GM12878 (cell line): ENCODE results near the gene FRAS1. TPM values are rescaled to one million over a fixed set of nuclear protein-coding genes. Genes with fewer than 3 reads are reported as not detected.

Source experiments
- ATAC-seq: fragments of 200-7000 bp; cut with Tn5 transposase; 3 replicates; pipeline ENCODE4 v1.9.1; 2020; ENCODE audit warnings: mild to moderate bottlenecking, moderate library complexity
- BruUV-seq: library from RNA; stranded (reverse); fragments of 400-500 nt; replicated peaks from 2 replicates; lab custom pipeline; 2021; lab: Mats Ljungman, UMichigan
- CTCF ChIA-PET: fragments of 300-600 bp; sonication (Branson Sonifier 250); formaldehyde crosslinking; extraction: SDS; loops from one replicate; lab custom pipeline; 2021; ENCODE audit warnings: inconsistent platforms; lab: Yijun Ruan, JAX
- POLR2A ChIA-PET: fragments of 350-600 bp; formaldehyde crosslinking; extraction: SDS; loops from one replicate; lab custom pipeline; 2021; ENCODE audit warnings: inconsistent platforms; lab: Charles Lee
- RAD21 ChIA-PET: fragments of 300-600 bp; sonication (Branson Sonifier 250); formaldehyde crosslinking; loops from one replicate; lab custom pipeline; 2023; ENCODE audit warnings: antibody characterized with exemption; ENCODE audit not compliant: unreplicated experiment; lab: Charles Lee
- SMC1A ChIA-PET: fragments of 300-600 bp; sonication (Branson Sonifier 250); formaldehyde crosslinking; loops from one replicate; lab custom pipeline; 2023; ENCODE audit not compliant: unreplicated experiment, uncharacterized antibody; lab: Charles Lee
- DNase-seq: peaks from one replicate; pipeline ENCODE4 v3.0.0-alpha.2; 2011; ENCODE audit warnings: low read depth, low spot score
- FAIRE-seq: peaks from 3 replicates; lab custom pipeline; 2011; peaks lifted over from hg19 to GRCh38; lab: Jason Lieb, UNC
- H2AFZ ChIP-seq: 2 replicates; pipeline ENCODE4 v1.6.0; 2011; ENCODE audit warnings: low read depth, low read length, control low read depth; ENCODE audit not compliant: control insufficient read depth
- H3K27ac ChIP-seq: 2 replicates; pipeline ENCODE4 v1.5.1; 2011; ENCODE audit warnings: control low read depth; ENCODE audit not compliant: control insufficient read depth, insufficient read depth
- H3K27me3 ChIP-seq, 2 experiments: replicated peaks in 1 of 2; 2 replicates each; pipeline versions ENCODE4 v1.6.0 to v1.6.1; 2011; ENCODE audit warnings: low read length in 1 of 2; ENCODE audit not compliant: control insufficient read depth in 2 of 2, insufficient read depth in 2 of 2
- H3K36me3 ChIP-seq, 2 experiments: 2 replicates each; pipeline ENCODE4 v1.5.1; 2011; ENCODE audit warnings: low read length in 1 of 2; ENCODE audit not compliant: control insufficient read depth in 2 of 2, insufficient read depth in 2 of 2
- H3K4me1 ChIP-seq: 2 replicates; pipeline ENCODE4 v1.6.1; 2011; ENCODE audit warnings: mild to moderate bottlenecking, low read length, moderate library complexity, mixed read lengths; ENCODE audit not compliant: control insufficient read depth, insufficient read depth
- H3K4me2 ChIP-seq: 2 replicates; pipeline ENCODE4 v1.6.0; 2011; ENCODE audit warnings: control low read depth; ENCODE audit not compliant: control insufficient read depth, insufficient read depth
- H3K4me3 ChIP-seq: fragments of 200-600 bp; sonication (generic); 2 replicates; pipeline ENCODE4 v1.5.1; 2016
- H3K79me2 ChIP-seq: 2 replicates; pipeline ENCODE4 v1.6.0; 2011; ENCODE audit warnings: low read length; ENCODE audit not compliant: control insufficient read depth, insufficient read depth
- H3K9ac ChIP-seq: 2 replicates; pipeline ENCODE4 v1.8.0; 2011; ENCODE audit warnings: low read length, control low read depth, mixed read lengths; ENCODE audit not compliant: control insufficient read depth, insufficient read depth
- H3K9me3 ChIP-seq: replicated peaks from 3 replicates; pipeline ENCODE4 v1.5.1; 2011; ENCODE audit warnings: mild to moderate bottlenecking, low read length; ENCODE audit not compliant: control insufficient read depth, insufficient read depth
- H4K20me1 ChIP-seq: 2 replicates; pipeline ENCODE4 v1.6.0; 2011; ENCODE audit not compliant: control insufficient read depth, insufficient read depth
- CHD2 ChIP-seq: IDR thresholded peaks from 2 replicates; pipeline ENCODE4 v1.6.1; 2011; ENCODE audit warnings: low read depth, low read length, improper control_type of control experiment, borderline replicate concordance
- GABPA ChIP-seq: IDR thresholded peaks from 2 replicates; pipeline ENCODE4 v1.6.1; 2014; ENCODE audit warnings: antibody characterized with exemption, low read depth, mild to moderate bottlenecking, inconsistent platforms
- IKZF2 ChIP-seq, 2 experiments: fragments of 450-650 bp; IDR thresholded peaks; 2 replicates each; pipeline ENCODE4 v1.6.1; 2017; ENCODE audit warnings: mild to moderate bottlenecking in 2 of 2, moderate library complexity in 2 of 2
- JUNB ChIP-seq: IDR thresholded peaks from 2 replicates; pipeline ENCODE4 v1.6.1; 2016; ENCODE audit warnings: antibody characterized with exemption, mild to moderate bottlenecking
- LARP7 ChIP-seq: fragments of 450-650 bp; IDR thresholded peaks from 2 replicates; pipeline ENCODE4 v1.6.1; 2017; ENCODE audit warnings: mild to moderate bottlenecking
- MEF2B ChIP-seq: fragments of 450-650 bp; IDR thresholded peaks from 2 replicates; pipeline ENCODE4 v1.6.1; 2018; ENCODE audit warnings: mild to moderate bottlenecking, moderate library complexity; ENCODE audit not compliant: partially characterized antibody, poor library complexity, severe bottlenecking
- NFYA ChIP-seq: IDR thresholded peaks from 2 replicates; pipeline ENCODE4 v1.6.1; 2011; ENCODE audit warnings: low read depth, mild to moderate bottlenecking, low read length, improper control_type of control experiment, borderline replicate concordance
- POLR2AphosphoS2 ChIP-seq: IDR thresholded peaks from 2 replicates; pipeline ENCODE4 v1.6.1; 2011; ENCODE audit warnings: low read depth, mild to moderate bottlenecking, low read length, improper control_type of control experiment, moderate library complexity
- SP1 ChIP-seq: IDR thresholded peaks from one replicate; pipeline ENCODE4 v1.6.1; 2011; ENCODE audit warnings: low read depth, low read length
- SPI1 ChIP-seq: IDR thresholded peaks from 2 replicates; pipeline ENCODE4 v1.6.1; 2011; ENCODE audit warnings: low read depth, mild to moderate bottlenecking, low read length, moderate library complexity, borderline replicate concordance; ENCODE audit not compliant: insufficient read depth
- TCF12 ChIP-seq: IDR thresholded peaks from 2 replicates; pipeline ENCODE4 v1.6.1; 2011; ENCODE audit warnings: low read depth, mild to moderate bottlenecking, low read length
- ZNF207 ChIP-seq: fragments of 450-650 bp; IDR thresholded peaks from 2 replicates; pipeline ENCODE4 v1.6.1; 2014; ENCODE audit warnings: antibody characterized with exemption, mild to moderate bottlenecking, borderline replicate concordance
- ZNF24 ChIP-seq: fragments of 450-650 bp; IDR thresholded peaks from 2 replicates; pipeline ENCODE4 v1.6.1; 2017; ENCODE audit warnings: antibody characterized with exemption, mild to moderate bottlenecking
- WGBS: methylation state at CpG from one replicate; pipeline ENCODE4 v1.1.6; 2016; ENCODE audit warnings: low lambda C conversion rate; ENCODE audit not compliant: insufficient replicate concordance, insufficient coverage; ENCODE audit errors: missing lambda C conversion rate; 5-methylcytosine and 5-hydroxymethylcytosine counted together
- in situ Hi-C: fragments of 300-500 bp; cut with MboI; formaldehyde crosslinking; loops from 9 replicates; pipeline ENCODE4 v1.14.3; 2018; ENCODE audit warnings: mixed read lengths
- intact Hi-C: fragments of 100-400 bp; cut with micrococcal nuclease; formaldehyde crosslinking; loops from one replicate; pipeline ENCODE4 v1.14.2; 2022; ENCODE audit not compliant: unreplicated experiment
- polyA plus RNA-seq, 11 experiments: library from polyadenylated mRNA; depleted of rRNA in 4 of 11; unstranded in 6 of 11; stranded (reverse) in 5 of 11; fragments of >200 nt; fragmentation: Nextera tagmentation in 4 of 11; fragmentation: Illumina TruSeq in 1 of 11; extraction: Ambion mirVana in 4 of 11; extraction: Trizol in 1 of 11; gene quantifications; 1 replicate in 1 of 11; 2 replicates in 10 of 11; pipeline versions ENCODE4 v1.2.1 to v1.2.3, GENCODE V29; 2011 to 2016; ENCODE audit warnings: inconsistent platforms in 2 of 11, missing spikeins in 2 of 11, low read depth in 1 of 11
- total RNA-seq, 4 experiments: library from RNA; depleted of rRNA in 3 of 4; stranded (reverse); fragments of >200 nt in 3 of 4; fragmentation: Illumina TruSeq in 1 of 4; extraction: Trizol in 1 of 4; gene quantifications; 2 replicates each; pipeline versions ENCODE4 v1.2.1 to v1.2.3, GENCODE V29; 2013 to 2021
- TF ChIP-seq, protein P1 (sequence below): IDR thresholded peaks from 2 replicates; pipeline ENCODE4 v1.6.1; 2012; ENCODE audit warnings: improper control_type of control experiment, low read depth, low read length; ENCODE audit not compliant: insufficient replicate concordance

The FRAS1 gene
- total and polyA plus RNA-seq, 10 of the 15 experiments (the other 5 are each of a cell fraction or from before 2014, with no cell fraction given), result 0.08 to 11.7 (median 0.20) TPM

DNA sequence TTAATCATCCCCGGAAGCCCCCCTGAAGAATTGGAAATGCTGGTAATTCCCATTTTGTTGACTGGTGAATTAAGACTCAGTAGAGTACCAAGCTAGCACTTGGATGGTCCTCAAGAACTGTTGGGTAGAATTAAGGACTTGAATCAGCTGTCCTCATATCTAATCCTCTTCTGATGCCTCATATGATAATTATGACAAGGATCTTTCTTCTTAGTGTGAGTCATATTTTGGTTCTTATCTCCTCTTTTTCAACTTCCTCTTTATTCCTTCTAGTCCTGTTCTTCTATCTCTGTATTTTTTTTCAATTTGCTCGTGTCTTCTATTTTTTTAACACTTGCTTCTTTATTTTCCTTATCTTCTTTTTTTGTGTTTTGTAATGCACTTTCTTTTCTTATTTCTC, 288.1 kb downstream of the FRAS1 start:
- in situ Hi-C loops, result no loop called here
- Histone ChIP-seq H2AFZ (no peak overlapping the region), H4K20me1 (no peaks in the 10 kb centered on the region)
- TF ChIP-seq ZNF24, result no peak
- TF ChIP-seq MEF2B, result no peak
- no peak for TF ChIP-seq POLR2AphosphoS2
- no peak for TF ChIP-seq TCF12
- TF ChIP-seq SP1, result no peak
- TF ChIP-seq GABPA, result no peak
- no peak for TF ChIP-seq NFYA
- no peak for TF ChIP-seq LARP7
- no peak for TF ChIP-seq SPI1
- TF ChIP-seq, protein P1, sequence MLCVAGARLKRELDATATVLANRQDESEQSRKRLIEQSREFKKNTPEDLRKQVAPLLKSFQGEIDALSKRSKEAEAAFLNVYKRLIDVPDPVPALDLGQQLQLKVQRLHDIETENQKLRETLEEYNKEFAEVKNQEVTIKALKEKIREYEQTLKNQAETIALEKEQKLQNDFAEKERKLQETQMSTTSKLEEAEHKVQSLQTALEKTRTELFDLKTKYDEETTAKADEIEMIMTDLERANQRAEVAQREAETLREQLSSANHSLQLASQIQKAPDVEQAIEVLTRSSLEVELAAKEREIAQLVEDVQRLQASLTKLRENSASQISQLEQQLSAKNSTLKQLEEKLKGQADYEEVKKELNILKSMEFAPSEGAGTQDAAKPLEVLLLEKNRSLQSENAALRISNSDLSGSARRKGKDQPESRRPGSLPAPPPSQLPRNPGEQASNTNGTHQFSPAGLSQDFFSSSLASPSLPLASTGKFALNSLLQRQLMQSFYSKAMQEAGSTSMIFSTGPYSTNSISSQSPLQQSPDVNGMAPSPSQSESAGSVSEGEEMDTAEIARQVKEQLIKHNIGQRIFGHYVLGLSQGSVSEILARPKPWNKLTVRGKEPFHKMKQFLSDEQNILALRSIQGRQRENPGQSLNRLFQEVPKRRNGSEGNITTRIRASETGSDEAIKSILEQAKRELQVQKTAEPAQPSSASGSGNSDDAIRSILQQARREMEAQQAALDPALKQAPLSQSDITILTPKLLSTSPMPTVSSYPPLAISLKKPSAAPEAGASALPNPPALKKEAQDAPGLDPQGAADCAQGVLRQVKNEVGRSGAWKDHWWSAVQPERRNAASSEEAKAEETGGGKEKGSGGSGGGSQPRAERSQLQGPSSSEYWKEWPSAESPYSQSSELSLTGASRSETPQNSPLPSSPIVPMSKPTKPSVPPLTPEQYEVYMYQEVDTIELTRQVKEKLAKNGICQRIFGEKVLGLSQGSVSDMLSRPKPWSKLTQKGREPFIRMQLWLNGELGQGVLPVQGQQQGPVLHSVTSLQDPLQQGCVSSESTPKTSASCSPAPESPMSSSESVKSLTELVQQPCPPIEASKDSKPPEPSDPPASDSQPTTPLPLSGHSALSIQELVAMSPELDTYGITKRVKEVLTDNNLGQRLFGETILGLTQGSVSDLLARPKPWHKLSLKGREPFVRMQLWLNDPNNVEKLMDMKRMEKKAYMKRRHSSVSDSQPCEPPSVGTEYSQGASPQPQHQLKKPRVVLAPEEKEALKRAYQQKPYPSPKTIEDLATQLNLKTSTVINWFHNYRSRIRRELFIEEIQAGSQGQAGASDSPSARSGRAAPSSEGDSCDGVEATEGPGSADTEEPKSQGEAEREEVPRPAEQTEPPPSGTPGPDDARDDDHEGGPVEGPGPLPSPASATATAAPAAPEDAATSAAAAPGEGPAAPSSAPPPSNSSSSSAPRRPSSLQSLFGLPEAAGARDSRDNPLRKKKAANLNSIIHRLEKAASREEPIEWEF, result no peak
- no peak for TF ChIP-seq CHD2
- no peak for TF ChIP-seq JUNB
- TF ChIP-seq IKZF2 (IDR thresholded peaks at IDR 0.05), result no peak
- no peak for TF ChIP-seq ZNF207
- TF ChIP-seq, all 136 proteins: peak for 0
- no peak overlapping the region for H3K4me3 ChIP-seq
- H3K36me3 ChIP-seq, result no peaks in the 10 kb centered on the region
- no peaks in the 10 kb centered on the region for H3K79me2 ChIP-seq
- H3K4me2 ChIP-seq, result no peak overlapping the region
- no peaks in the 10 kb centered on the region for H3K4me1 ChIP-seq
- intact Hi-C loops, result no loop called here
- DNase-seq (no peak), FAIRE-seq (no peak), ATAC-seq (no peak)
- H3K9ac ChIP-seq, result no peak overlapping the region
- no TSS peak for BruUV-seq
- ChIA-PET SMC1A (interaction anchor here (1.0 to 3.4 kb wide), 4 partner anchors 9 to 75 kb away, joined by 3 to 18 read pairs (median 4); no protein-coding TSS in a partner anchor), CTCF (interaction anchor here (1.9 kb wide), 1 partner anchor 9 kb away, joined by 8 read pairs; no protein-coding TSS in a partner anchor), RAD21 (interaction anchor here (0.8 to 1.5 kb wide), 3 partner anchors 9 to 263 kb away, joined by 3 to 4 read pairs (median 3); no protein-coding TSS in a partner anchor), POLR2A (interaction anchor here (0.6 to 0.7 kb wide), 2 partner anchors 10 to 283 kb away, joined by 3 read pairs; no protein-coding TSS in a partner anchor)
- H3K27ac ChIP-seq, result no peak overlapping the region
- no peaks in the 10 kb centered on the region for H3K9me3 ChIP-seq
- H3K27me3 ChIP-seq, result no peaks in the 10 kb centered on the region
- WGBS, result 35% methylated on average over 2 of the region's 2 CpGs
